AG08395 (cell line): Measurements from ENCODE around the gene RNF166.

Source experiments
- DNase-seq: peaks from one replicate; pipeline ENCODE4 v3.0.0; 2012; ENCODE audit warnings: mixed read lengths, low spot score

RNF166 gene

GRCh38 chr16:88651989-88652761, 54.0 kb downstream of the RNF166 start:
- DNase-seq: no peak

DNA sequence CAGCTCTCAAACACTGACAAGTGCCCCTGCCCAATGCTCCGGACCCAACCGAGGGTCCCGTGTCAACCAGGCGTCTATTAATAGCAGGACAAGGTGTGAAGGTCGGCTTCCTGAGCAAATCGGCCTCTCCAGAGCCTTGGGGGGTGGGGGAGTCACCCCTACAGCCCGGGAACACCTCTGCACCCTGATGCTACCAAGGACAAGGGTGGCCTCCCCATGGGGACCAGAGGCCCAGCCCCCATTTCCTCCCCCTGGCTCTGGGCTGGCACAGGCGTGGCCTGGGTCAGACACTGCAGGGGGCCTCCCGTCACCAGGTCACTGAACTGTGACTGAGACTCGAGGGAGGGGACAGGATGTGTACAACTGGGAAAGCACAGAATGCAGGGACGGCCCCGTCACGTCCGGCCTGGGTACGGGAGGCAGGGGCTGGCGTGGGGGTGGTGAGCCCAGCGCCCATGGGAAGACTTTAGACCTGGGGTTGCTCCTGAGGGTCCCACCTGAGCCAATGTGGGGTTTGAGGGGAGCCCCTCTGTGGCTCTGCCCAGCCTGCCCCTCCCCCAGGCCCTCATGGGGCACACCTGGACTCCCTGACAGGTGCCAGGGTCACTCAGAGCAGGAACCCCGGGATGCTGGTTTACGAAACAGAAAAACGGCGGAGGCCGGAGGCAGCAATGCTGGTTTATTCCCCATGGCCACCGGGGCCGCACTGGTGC, 54.8 kb downstream of the RNF166 start:
- DNase-seq: no peak

- DNase-seq: peak; percentile 86
Observed at GRCh38 chr16:88650749-88651275, 55.4 kb downstream of the RNF166 start, which contains the start of gene CYBA. Gene CYBA, minus strand, starts transcription at chr16:88651053. Its CDS starts 40 bp downstream, at chr16:88651013.

DNA sequence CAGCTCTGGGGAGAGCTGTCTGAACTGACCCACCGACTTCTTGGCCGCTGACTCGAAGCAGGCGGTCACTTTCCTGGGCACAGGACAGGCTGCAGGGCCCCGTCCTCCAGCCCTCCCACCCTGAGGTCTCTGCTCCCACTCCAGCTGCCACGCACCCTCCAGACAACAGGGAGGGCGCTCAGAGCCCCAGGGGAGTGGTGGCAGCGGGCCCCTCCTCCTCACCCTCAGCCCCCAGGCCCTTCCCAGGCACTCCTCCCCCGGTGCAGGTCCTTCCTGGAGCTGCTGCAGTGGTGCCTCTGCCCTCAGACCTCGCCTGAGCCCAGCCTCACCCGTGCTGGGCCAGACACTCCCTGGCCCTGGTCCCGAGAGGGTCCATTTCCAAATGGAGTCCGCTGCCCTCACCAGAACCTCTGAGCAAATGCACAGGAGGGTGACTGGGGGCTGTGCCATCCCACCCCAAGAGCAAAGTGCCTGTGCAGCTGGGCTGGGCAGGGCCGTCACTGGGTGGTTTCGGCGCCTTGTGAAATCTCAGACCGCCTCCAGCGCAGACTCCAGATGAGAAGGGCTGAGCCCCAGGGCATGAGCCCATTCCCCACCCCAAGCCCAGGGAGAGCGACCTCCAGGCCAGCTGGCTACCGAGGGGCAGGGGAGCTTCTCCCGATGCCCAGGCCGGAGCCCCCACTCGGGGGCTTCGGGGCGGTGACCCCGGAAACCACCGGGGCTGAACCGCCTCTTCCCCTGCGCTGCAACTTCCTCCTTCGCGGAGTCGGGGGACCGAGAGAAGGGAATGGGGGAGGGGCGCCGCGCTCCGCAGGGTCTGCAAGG, 56.1 kb downstream of the RNF166 start:
- peak; percentile 50 for DNase-seq

GRCh38 chr16:88649195-88649923, 56.8 kb downstream of the RNF166 start:
- DNase-seq: no peak

DNA sequence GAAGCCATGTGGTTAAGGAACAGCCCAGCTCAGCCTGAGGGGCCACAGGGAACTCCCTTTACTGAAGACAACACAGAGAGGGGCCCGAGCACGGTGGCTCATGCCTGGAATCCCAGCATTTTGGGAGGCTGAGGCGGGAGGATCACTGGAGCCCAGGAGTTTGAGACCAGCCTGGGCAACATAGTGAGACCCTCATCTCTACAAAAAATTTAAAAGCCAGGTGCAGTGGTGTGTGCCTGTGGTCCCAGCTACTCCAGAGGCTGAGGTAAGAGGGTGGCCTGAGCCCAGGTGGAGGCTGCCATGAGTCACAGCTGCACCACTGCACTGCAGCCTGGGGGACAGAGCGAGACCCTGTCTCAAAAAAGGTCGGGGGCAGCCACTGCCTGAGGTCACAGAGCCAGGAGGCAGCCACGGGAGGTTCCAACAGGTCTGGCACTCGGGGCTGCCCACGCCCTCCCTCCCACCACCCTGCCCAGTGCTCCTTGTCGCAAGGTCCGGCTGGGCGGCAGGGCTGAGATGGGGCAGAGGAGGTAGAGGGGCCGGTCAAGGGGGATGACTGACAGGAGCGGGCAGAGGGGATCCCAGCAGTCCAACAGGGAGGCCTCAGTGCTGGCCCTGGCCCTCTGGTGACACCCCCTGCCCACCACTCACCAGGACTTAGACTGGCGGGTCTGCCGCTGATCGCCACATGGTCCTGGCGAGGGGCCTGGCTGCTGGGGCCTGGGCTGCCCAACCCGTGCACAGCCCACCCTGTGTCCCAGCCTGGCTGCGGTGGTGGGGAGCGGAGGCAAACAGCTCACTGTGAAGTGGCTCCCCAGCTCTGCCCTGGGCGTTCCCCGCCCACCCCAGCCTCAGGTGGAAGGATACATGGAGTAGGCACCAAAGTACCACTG, 58.8 kb downstream of the RNF166 start:
- no peak for DNase-seq
